Activated CD4-positive, alpha-beta T cell treated with anti-CD3 and anti-CD28 coated beads for 48 hours (primary cell): ENCODE results near the gene PTPN2.
"Not testable (repeated sequence)": the region's sequence is repeated elsewhere in the genome, so short reads cannot be mapped to it uniquely, and the experiment has no call there.

Experiments
- DNase-seq: peaks from one replicate; pipeline ENCODE4 v3.0.0-alpha.2; 2020

The PTPN2 gene

GRCh38 chr18:12890964-12891363, 6.9 kb upstream of the PTPN2 start:
- DNase-seq, result no peak

- peak; percentile 31 for DNase-seq
Measured at GRCh38 chr18:12886498-12887126, 2.6 kb upstream of the PTPN2 start.

- no peak for DNase-seq
Measured at GRCh38 chr18:12885500-12885899, 1.5 kb upstream of the PTPN2 start.

- no peak for DNase-seq
Measured at GRCh38 chr18:12884406-12885323, 628 bp upstream of the PTPN2 start.

GRCh38 chr18:12883372-12883683, 709 bp downstream of the PTPN2 start:
- no peak for DNase-seq

GRCh38 chr18:12882453-12883371, 1.3 kb downstream of the PTPN2 start:
- DNase-seq, result no peak

GRCh38 chr18:12880541-12880910, 3.5 kb downstream of the PTPN2 start:
- no peak for DNase-seq

GRCh38 chr18:12879840-12880540, 4.0 kb downstream of the PTPN2 start:
- DNase-seq, result no peak

- not testable (repeated sequence) for DNase-seq
Measured at GRCh38 chr18:12874992-12875391, 9.0 kb downstream of the PTPN2 start.

GRCh38 chr18:12873961-12874567, 10.0 kb downstream of the PTPN2 start:
- DNase-seq, result not testable (repeated sequence)

- no peak for DNase-seq
Measured at GRCh38 chr18:12872408-12872807, 11.6 kb downstream of the PTPN2 start.

- DNase-seq, result no peak
Measured at GRCh38 chr18:12868576-12868975, 15.5 kb downstream of the PTPN2 start.

GRCh38 chr18:12867441-12868123, 16.5 kb downstream of the PTPN2 start:
- no peak for DNase-seq

- DNase-seq, result no peak
Measured at GRCh38 chr18:12863687-12864216, 20.3 kb downstream of the PTPN2 start.

- DNase-seq, result no peak
Measured at GRCh38 chr18:12862874-12863482, 21.1 kb downstream of the PTPN2 start.

GRCh38 chr18:12862467-12862866, 21.6 kb downstream of the PTPN2 start:
- no peak for DNase-seq

- DNase-seq, result no peak
Measured at GRCh38 chr18:12861637-12862036, 22.4 kb downstream of the PTPN2 start.

GRCh38 chr18:12860530-12860929, 23.5 kb downstream of the PTPN2 start:
- no peak for DNase-seq

- DNase-seq, result no peak
Measured at GRCh38 chr18:12858991-12859390, 25.0 kb downstream of the PTPN2 start.

- DNase-seq, result no peak
Measured at GRCh38 chr18:12857991-12858544, 26.0 kb downstream of the PTPN2 start.
